IPS DF 4.7 (cell line): ENCODE results near the gene GGACT.

Experiments used
- DNase-seq: peaks from one replicate; pipeline ENCODE4 v3.0.0-alpha.2; 2013; ENCODE audit warnings: low spot score; ENCODE audit errors: extremely low read depth

The GGACT gene

DNA sequence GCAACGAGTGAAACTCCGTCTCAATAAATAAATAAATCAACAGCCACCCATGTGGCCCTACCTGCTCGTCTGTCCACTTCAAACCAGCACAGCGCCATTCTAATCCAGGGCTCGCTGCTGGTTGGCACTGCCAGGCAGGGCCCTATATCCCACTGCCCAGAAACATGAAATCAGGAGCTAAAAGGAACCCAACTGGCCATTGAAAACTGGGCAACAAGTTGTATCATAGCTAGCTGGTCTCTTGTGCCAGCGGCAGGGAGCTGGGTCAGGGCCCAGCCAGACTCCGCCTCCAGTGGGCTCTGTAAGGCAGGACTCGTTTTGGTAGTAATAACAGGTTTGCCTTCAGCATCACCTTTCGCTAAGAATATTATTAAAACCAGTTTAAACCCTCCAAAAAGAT lies 39.3 kb downstream of the GGACT start:
- DNase-seq = no peak

GRCh38 chr13:100547791-100548201 lies 40.8 kb downstream of the GGACT start:
- DNase-seq = no peak

- no peak for DNase-seq
Measured at GRCh38 chr13:100546713-100547405, 41.7 kb downstream of the GGACT start.

DNA sequence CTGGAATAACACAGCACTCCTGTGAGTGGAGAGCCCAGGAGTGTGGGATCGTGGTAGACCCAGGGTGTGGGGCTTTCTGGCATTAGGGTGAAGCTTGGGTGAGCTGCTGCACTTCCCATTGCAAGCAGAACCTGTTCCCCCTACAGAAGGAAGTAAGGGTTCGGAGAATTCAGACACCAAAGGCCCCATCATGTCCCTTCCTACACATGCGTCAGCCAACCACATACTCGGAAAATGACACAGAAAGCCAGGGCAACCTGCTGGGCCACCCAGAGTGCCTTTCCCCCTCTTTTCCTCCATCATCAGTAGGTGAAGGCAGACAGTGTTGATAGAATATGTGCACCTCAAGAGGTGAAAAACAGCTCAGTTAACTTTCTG lies 42.9 kb downstream of the GGACT start:
- DNase-seq = no peak

- no peak for DNase-seq
Measured at GRCh38 chr13:100544866-100545683, 43.5 kb downstream of the GGACT start.

GRCh38 chr13:100543872-100544602 lies 44.6 kb downstream of the GGACT start:
- no peak for DNase-seq

GRCh38 chr13:100542826-100543156 lies 45.8 kb downstream of the GGACT start:
- no peak for DNase-seq

GRCh38 chr13:100541897-100542825 lies 46.4 kb downstream of the GGACT start:
- DNase-seq = no peak

DNA sequence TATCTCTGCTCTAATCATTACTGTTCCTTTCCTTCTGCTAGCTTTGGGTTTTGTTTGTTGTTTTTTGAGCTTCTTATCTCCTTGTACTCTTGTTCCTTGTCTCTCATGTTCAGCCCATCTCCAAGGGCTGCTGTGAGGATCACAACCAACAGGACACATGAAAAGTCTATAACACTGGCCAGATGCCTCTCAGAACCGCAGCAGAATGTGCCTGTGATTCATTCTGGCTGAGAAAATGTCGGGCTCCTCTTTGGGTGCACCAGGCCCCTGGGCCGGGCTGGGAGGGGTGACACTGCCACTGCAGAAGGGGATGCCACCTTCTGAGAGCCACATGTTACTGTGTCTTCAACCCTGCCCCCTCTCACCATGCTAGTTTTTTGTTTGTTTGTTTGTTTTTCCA lies 48.0 kb downstream of the GGACT start:
- no peak for DNase-seq

DNA sequence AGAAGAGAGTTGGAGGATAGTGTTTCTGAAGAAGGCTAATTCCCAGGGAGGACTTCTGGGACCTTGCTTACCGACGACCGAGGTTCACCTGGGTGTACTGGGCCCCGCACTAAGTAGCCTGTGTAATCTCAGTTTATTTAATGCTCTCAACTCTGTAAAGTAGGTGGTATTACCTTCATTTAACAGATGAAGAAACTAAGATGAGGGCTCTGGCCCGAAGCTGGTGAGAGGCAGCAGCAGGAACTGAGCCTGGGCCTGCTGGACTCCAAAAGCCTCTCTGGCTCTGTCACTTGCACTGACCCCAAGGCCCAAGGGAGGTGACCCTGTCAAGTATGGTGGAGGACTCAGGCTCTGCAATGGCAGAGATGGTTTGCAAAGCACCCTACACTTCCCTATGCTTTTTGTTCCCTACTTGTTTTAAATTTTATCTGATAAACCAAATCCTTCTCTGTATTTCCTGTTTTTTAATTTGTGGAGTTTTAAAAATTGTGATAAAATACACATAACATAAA lies 50.6 kb downstream of the GGACT start:
- DNase-seq = no peak

DNA sequence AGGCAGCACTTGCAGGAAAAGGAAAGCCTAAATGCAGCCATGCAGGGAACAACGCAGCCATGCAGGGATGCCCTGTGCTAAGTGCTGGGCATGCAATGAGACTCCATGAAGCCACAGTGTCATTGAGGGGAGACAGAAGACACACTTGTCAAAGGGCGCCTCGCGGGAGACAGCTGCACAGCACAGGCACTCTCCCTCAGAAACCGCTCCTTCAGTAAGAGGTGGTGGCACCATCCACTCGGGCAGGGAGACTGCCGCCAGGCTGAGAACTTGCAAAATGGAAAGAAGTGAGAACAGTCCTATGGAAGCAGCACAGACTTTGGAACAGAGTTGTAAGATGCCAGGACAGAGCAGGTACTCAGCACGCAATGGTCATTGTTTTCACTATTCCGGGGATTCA lies 51.1 kb downstream of the GGACT start:
- no peak for DNase-seq

DNA sequence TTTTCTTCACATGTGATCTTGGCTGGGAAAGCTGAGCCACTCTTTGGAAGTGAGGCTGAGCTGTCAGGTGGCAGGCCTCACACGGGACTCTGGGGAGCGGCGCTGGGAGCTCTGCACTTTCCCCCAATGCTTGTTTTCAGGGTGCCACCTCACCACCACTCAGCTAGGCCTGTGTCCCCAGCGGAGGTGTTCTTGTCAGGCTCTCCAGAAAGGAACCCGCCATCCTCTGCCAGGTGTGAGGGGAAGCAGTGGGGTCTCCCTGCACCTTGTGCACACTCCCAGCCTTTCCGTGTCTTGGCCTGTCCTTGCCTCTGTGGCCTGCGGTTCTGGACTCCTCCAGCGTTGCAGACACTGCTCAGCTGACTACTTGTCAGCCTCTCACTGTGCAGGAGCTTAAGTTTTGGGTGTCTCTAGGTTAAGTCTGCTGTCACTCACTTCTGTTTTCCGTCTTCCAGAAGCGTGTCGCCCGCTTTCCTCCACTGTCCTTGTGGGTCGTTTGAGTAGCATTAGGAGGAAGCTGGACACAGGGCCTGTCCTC lies 51.9 kb downstream of the GGACT start:
- no peak for DNase-seq

DNA sequence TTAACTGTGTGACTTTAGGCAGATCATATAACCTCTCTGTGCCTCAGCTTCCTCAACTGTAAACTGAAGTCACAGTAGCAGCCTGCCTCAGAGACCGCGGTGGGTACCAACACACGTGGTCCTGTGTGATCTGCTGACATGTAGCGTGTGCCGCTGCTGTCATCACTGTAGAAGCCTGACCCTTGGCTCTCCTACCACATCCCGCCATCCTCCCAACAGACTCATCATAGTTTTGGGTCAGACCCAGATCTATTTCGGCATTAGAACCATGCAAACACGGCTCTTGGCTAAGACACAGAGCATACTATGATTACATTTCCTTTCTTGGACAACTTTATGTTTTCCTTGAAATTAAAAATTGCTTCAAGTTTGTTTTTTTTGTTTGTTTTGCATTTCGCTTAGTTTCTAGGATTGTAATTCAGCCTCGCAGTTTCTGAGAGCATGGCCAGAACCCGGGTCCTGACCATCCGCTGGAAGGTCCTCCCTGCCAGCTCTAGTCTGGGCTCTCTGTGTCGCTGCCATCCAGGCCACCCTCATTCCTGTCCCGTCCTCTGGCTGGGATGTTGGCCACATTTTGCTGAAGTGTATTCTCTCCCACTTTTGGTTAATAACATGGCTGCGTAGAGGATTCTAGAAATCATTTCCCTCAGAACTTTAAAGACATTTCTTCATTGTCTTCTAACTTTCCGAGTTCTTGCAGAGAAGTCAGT lies 53.0 kb downstream of the GGACT start:
- DNase-seq = no peak

DNA sequence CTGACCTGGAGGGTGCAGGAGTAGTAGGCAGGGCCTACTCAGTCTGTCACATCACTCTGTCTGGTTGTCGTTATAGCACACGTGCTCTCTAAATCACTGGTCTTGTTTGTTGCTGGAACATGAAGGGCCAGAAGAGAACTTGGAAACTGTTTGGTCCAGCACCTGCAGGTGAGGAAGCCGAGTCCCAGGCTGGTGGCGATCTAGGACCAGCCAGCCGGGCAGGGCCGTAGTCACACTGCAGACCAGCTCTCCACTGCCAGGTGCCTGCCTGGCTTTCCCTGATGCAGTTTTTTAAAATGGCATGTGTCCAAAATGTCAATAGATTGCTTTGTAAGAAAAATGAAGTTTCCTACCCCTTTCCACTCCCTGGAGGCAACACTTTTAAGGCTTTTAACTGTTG lies 53.7 kb downstream of the GGACT start:
- DNase-seq = no peak

- no peak for DNase-seq
Measured at GRCh38 chr13:100534147-100534843, 54.3 kb downstream of the GGACT start.

DNA sequence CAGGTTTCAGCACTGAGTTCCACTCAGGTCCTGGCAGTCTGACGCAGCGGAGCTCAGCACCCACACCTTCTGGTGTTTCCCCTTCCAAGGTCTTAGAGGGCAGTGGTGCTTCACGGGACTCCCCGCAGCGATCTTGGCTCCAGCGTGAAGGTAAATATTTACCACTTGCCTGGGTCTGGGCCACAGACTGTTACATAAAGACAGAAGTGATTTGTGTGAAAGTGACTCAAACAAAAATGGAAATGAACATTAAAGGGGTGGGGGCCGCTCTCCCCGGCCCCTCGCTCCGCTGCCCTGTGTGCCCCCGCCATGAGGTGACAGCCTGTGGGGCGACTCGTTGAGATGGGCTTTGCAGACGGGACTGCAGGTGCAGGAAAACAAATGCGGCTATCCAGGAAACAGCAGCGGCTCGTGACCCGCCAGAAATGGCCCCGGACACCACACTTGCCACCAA lies 55.0 kb downstream of the GGACT start:
- DNase-seq = no peak

DNA sequence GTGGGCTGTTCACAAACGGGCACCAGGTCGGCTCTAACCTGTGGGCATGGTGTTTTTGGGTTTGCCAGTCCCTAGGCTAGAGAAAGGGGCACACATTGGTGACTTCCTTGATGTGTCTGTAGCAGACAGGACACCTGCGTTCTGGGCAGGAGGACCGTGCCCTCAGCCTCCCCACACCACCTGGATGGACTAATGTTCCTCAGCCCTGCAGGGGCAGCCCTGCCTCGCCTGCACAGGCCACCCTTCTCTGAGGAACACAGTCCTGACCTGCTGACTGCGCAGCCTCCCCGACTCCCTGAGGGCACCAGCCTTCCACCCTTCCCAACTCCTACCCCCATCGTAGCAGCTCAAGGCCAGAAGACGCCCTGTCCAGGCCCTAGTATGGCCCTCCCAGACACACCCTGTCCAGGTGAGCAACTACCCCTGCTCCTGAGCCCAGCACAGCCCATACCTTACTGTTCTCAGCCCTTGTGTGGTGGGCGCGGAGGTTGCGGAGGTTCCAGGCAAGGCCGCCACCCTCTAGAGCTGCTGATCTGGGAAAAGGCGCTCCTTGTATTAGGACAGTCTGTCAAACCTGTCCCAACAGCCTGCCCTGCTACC lies 55.7 kb downstream of the GGACT start:
- no peak for DNase-seq

DNA sequence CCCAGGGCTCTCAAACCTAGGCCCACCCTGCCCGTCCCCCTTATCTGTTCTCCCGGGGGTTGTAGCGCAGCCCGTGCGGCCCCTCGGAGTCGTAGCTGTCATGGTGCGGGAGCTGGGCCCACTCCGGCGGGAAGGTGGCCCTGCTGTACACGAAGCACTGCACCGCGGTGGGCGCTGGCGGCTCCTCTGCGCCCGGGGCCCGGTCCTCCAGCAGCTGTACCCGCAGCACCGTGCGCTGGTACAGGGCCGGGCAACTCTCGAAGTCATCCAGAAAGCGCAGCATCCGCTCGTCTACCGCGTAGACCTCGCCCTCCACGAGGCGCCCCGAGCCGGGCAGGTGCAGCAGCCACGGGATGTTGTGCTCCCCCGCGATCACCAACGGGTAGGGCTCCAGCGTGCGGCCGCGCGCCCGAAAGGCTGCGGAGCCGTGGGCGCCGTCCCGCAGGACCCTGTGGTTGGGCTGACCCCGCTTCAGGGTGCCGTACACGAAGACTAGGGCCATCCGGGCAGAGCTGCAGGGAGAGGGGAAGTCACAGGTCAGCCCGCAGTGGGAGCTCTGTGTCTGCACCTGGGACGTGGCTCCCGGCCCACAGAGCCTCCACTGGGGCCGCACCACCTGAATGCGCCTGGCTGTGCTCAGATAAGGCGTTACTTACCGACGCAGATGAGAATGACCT lies 56.4 kb downstream of the GGACT start:
- DNase-seq = no peak
